Stimulated activated CD4-positive, alpha-beta T cell treated with anti-CD3 and anti-CD28 coated beads, Interleukin-2, amount 100 ng/mL, for 48 hours (primary cell): ENCODE measurements around the gene PREP.

Experiments
- DNase-seq, 2 donors: peaks; one replicate each; pipeline ENCODE4 v3.0.0-alpha.2; 2020

PREP gene

GRCh38 chr6:105391705-105392104 lies 11.2 kb downstream of the PREP start:
- DNase-seq: no peak

GRCh38 chr6:105389543-105389942 lies 13.3 kb downstream of the PREP start:
- DNase-seq: no peak

DNA sequence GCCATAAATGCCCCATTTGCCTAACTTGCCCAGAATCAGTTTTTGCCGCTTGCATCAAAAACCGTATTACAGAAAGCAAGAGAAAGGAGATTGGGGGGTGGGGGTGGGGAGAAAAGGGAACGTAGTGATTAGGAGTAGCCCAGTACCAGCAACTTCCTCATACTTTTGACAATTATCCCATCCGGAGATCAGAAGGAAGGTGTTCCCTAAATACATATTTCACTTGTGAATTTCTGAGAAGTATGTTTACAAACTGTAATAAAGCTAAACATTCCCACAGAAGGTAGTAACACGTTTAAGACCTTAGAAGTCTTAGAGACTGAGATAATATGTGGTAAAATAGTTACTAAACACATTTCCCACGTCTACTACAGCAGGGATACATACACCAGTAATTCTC lies 14.5 kb downstream of the PREP start:
- no peak for DNase-seq

DNA sequence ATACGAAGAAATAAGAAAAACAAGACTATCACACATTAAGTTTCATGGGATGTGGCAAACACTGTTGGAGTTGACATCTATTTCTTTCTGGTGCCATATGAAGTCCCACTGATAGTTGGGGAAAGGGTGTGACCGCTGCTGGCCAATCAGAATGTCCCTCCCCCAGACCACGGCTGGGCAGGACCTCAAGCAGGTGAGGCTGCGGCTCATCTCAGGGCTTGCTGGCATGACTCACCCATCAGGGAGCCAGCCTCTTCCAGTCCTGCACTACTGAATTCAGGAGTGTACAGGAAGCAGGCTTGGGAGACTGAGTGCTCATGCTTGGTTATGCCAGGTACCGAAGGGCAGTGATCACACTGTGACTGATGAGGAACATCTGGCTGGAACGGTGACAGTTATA lies 18.9 kb downstream of the PREP start:
- DNase-seq: no peak

DNA sequence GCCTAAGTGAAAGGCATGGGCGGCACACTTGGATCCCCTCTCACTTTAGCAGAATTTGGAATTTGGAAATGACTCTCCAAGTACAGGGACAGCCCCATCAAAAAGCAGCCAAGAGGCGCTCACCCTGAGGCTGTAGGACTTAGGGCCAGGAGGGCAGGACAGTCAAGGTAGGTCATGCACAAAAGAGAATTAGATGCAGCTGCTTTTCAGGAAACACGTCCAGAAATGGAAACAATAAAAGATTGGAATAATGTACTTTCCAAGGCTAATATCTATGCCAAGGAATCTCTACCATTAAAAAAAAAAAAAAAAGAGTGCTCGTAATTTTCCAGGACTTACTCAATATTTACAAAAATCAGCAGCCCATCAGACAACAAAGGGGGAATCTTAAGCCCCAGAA lies 19.9 kb downstream of the PREP start:
- DNase-seq: no peak

GRCh38 chr6:105382496-105382895 lies 20.4 kb downstream of the PREP start:
- DNase-seq: no peak

DNA sequence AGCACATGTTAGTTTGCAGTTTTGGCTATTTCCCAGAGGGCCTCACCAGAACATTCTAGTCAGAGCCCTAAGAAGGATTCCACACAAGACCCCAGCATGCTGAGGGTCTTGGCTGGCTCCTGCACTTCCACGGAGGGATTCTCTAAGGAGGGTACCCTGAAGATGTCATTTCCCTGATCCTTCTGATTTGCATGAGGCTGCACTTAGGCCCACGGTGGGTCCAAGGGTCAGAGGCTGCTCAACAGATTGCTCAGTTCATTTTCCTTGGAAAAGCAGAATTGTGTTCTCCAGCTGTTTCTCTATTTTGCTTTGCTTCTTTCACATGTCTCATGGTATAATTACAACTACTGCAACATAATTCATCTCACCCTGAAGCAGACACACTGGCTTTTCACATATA lies 22.2 kb downstream of the PREP start:
- no peak for DNase-seq

DNA sequence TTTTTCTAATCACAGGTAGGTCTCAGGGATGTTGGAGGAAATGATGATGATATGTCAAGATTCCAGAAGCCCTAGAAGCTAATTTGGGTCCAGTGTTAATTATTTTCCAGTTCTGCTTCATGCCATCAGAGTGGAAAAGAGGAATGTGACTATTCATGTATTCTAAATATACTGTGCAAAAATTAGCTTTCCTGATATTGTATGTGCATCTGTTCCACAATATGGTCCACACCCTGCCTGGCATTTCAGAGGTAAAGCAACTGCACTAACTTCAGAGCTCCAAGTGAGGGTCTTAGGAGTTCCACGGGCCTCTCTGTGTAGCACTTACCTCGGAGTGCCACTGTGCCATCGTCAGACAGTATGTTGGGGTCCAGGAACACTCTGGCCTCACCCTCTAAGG lies 27.1 kb downstream of the PREP start:
- DNase-seq: no peak

- no peak for DNase-seq
These were observed 28.9 kb downstream of the PREP start for GRCh38 chr6:105374010-105374420.

DNA sequence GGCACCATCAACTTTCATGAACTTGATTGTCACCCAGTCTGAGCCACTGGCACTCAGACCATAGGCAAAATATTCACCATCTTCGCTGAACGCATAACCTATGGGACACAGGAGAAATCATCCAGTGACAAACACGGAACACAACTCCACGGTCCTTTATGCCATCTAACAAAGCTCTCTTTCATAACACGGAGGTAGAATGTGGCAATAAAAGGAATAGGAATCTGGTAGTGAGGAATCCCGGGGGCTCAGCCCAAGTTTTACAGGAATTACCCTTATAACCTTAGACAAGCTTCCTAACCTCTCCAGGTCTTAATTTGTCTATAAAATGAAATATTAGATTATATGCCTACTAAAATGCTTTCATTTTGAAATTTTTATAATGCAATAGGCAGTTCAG lies 29.4 kb downstream of the PREP start:
- DNase-seq: no peak

DNA sequence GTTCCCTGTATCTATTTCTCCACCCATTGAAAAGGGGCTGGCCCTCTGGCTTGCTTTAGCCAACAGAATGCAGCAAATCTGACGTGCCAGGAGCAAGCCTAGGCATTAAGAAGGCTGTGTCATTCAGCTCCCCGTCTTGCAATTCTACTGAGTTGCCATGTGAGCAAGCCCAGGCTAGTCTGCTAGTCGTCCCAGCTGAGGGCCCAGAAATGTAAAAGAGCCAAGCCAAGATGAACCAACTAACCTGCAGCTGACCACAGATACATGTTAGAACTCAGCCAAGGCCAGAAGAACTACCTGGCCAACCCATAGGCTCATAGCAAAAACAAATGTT lies 30.1 kb downstream of the PREP start:
- DNase-seq: no peak

DNA sequence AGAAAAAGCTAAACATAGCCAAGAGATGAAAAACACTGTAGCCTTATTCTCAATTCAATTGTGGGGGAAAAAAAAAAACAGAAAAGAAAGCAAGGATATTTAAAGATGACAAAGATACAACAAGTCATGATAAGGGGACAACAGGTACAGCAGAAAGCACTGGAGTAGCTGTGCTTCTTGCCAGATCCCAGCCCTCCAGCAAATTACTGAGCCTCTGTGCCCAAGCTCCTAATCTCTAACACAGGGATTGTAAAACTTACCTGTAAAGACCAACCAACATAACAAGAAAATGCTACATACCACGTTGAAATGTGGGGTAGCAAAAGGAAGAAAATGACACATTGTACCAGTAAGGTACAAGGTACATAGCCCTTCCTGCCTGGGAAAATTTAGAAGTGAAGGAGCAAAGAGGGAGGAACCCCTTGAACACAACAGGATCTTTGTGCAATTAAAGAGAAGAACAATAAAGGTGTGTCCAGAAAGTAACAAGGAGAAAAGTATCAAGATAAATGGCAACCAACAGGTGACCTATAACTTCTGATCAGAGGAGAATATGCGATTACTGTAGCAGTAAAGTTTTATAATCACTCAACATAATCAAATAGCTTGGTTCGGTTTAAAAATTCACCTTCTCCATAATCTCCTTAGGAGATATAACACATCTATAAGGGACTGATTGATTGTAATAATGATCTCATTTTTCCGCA lies 30.6 kb downstream of the PREP start:
- no peak for DNase-seq

GRCh38 chr6:105370351-105370750 lies 32.5 kb downstream of the PREP start:
- DNase-seq: no peak

- no peak for DNase-seq
These were observed 33.7 kb downstream of the PREP start for GRCh38 chr6:105369145-105369544.

DNA sequence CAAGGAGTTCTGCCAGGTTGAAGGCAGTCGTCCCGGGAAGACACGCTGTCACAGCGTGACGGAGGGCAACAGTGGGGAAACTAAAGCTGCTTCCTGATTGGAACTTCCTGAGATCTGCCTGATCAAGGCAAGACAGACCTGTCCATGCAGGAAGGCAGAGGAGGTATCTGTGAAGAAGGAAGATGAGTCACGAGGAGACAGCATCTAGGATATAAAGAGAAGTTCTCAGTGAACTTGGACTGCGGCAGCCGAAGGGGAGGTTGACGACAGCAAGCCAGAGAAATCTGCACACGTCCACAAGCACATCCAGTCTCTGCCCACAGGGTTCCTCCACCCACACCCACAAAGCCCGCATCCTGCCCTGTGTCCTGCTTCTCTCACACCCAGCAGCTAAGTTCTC lies 38.6 kb downstream of the PREP start:
- DNase-seq: no peak

GRCh38 chr6:105363100-105363754 lies 39.7 kb downstream of the PREP start:
- DNase-seq: no peak

DNA sequence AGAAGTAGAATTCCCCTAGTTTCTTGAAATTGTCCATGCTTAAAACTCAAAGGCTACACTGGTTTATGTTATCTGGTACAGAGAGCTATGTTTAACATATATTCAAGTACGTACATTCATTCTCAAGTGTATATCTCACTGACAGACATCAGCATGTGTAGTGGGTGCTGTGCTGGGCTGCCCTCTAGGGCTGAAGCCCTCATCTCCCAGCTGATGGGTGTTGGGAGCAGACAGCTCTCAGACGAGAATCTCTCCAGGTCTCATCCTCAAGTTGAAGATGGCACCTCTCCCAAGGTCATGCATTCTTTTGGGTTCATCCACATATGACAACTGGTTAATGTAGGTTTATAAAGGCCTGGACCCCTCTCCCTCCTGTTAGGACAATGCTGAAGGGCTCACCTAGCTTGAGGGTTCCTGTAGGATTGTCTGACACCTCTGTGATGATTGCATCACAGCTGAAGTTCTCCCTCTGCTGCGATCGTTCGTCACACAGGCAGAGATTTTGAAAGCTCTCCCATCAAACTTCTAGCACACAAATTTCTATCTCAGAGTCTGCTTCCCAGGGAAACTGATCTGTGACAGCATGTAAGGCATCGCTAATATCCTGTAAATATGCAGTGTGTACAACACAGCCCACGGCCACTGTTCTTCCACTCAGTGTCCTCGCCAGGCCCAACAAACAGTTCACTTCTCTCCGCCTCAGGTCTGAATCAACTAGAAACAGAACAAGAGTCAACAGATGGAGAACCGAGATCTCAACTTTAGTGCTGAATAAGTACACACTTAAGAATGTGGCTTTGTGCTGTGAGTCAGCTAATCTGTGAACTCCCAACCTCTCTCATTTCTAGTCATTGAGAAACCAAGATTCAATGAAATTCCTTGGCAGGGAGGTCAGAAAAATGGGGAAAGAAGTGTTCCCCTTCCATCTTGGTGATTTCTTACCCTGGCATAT lies 43.2 kb downstream of the PREP start:
- DNase-seq: no peak

- DNase-seq: no peak
These were observed 45.7 kb downstream of the PREP start for GRCh38 chr6:105357165-105357564.

- DNase-seq: no peak
These were observed 50.8 kb downstream of the PREP start for GRCh38 chr6:105352037-105352617.

DNA sequence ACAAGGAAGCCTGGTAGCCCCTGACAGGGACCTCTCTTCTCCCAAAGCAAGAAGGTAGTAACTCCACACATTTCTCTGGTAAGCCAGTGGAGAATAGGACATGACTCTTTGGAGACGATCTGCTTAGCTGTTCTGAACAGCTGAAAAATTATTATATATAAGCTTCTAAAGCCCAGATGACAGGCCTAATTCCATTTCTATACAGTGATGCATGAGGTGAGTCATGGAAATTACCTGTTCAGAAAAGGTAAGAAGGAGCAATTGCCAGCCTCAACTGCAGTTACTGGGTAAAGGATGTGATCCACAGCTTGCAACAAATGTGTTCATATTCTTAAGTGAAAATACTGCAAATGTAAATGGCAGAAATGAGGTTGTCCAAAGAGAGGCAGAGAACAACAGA lies 54.0 kb downstream of the PREP start:
- DNase-seq: no peak

DNA sequence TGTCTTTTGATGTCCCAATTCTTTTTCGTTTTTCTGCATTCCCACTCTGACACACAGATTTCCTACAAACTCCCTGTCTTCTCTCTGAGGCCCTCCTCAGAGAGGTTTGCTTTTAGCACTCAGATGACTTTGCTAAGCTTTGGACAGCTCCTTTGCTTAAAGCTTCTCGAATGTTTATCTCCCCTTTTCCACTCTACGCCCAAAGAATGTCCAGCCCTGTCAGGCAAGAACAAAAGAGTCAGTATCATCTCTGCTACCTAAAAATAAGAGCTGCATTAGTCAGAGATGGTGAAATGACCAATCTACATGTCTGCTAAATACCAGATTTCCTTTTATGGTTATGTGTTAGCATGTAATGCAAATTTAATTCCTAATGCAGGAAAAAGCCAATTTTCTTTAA lies 56.8 kb downstream of the PREP start:
- no peak for DNase-seq

- DNase-seq: no peak
These were observed 57.4 kb downstream of the PREP start for GRCh38 chr6:105345506-105345905.

DNA sequence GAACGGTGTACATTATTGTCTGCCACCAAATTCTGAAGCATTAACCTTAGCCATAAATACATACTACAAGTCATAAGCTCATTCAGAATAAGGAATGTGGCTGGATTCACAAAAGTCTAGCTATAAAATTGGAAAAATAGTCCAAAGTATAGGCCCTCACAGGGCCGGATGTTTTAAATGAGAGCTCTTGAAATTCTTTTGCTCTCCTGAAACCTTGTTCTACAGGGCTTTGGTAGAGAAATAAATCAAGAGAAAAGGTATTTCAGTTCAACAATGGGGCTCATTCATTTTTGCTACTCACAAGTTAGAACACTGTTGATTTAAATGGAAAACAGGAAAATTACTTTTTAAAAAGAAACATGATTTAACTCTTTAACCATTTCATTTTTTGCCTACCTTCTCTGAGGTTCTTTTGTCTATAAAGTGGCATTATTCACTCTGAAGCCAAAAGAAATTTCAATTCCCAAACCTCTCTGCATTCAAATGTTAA lies 58.0 kb downstream of the PREP start:
- no peak for DNase-seq
